ENCODE results near the gene SERPINB4.

The SERPINB4 gene

DNA sequence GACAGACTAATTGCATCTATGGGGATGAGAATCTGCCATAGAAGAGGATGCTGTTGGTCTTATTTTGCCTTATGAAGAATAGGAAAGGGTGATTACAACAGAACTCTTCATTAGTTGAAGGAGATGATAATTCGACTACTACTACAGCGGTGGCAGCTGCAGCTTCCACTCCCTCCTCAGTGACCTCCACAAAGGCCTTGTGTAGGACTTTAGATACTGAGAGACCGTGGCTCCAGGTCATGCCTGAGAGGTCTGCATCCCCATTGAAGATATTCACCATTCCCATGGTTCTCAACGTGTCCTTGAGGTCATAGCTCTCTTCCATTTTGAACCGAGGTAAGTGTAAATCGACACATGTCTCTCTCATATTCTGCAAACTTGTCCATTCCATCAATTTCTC, 6.4 kb downstream of the SERPINB4 start:
- Histone ChIP-seq H3K9me2 (ENCODE audit: low read depth, low read length) (no peaks in the 10 kb centered on the region), H3K4me2 (ENCODE audit: low read length) (no peak overlapping the region), H3K27me3 (ENCODE audit: insufficient read depth, low read length) (no peaks in the 10 kb centered on the region), H3K9me3 (ENCODE audit: low read length) (no peaks in the 10 kb centered on the region), H3K27ac (ENCODE audit: low read depth, low read length, poor library complexity, severe bottlenecking) (no peak overlapping the region), H3K79me2 (ENCODE audit: insufficient read depth, low read length) (no peaks in the 10 kb centered on the region), H3K4me3 (ENCODE audit: low read depth, low read length, poor library complexity, severe bottlenecking) (no peak overlapping the region), H2AFZ (ENCODE audit: low read length) (no peak overlapping the region), H3K4me1 (ENCODE audit: insufficient read depth, low read length, severe bottlenecking) (no peaks in the 10 kb centered on the region), H3K36me3 (ENCODE audit: insufficient read depth, low read length) (no peaks in the 10 kb centered on the region), H3F3A (ENCODE audit: insufficient read depth, low read length) (no peaks in the 10 kb centered on the region), H4K20me1 (ENCODE audit: insufficient read depth, low read length) (no peaks in the 10 kb centered on the region), H3K9ac (ENCODE audit: low read length) (no peak overlapping the region)
- TF ChIP-seq EZH2 (IDR thresholded peaks at IDR 0.05; ENCODE audit: borderline replicate concordance, low read length), result no peak
- TF ChIP-seq, protein P1, sequence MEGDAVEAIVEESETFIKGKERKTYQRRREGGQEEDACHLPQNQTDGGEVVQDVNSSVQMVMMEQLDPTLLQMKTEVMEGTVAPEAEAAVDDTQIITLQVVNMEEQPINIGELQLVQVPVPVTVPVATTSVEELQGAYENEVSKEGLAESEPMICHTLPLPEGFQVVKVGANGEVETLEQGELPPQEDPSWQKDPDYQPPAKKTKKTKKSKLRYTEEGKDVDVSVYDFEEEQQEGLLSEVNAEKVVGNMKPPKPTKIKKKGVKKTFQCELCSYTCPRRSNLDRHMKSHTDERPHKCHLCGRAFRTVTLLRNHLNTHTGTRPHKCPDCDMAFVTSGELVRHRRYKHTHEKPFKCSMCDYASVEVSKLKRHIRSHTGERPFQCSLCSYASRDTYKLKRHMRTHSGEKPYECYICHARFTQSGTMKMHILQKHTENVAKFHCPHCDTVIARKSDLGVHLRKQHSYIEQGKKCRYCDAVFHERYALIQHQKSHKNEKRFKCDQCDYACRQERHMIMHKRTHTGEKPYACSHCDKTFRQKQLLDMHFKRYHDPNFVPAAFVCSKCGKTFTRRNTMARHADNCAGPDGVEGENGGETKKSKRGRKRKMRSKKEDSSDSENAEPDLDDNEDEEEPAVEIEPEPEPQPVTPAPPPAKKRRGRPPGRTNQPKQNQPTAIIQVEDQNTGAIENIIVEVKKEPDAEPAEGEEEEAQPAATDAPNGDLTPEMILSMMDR (IDR thresholded peaks at IDR 0.05; ENCODE audit: low read length), result no peak

DNA sequence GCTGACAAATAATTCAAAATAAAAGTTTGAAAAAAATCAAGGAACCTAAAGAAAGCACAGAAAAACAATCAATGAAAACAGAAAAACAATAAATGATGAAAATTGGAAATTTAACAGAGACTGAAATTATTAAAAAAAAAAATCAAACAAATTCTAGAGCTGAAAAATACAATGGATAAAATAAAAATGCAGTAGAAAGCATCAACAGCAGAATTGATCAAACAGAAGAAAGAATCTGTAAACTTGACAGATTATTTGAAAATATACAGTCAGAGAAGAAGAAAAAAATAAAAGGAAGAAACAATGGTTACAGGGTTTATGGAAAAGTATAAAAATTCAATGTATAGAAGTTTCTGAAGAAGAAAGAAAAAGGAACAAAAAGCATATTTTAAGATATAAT, 16.2 kb downstream of the SERPINB4 start:
- no peaks in the 10 kb centered on the region for H3F3A ChIP-seq (ENCODE audit: insufficient read depth, low read length)
- no peaks in the 10 kb centered on the region for H3K9me2 ChIP-seq (ENCODE audit: low read depth, low read length)
- no peak overlapping the region for H3K4me3 ChIP-seq (ENCODE audit: low read depth, low read length, poor library complexity, severe bottlenecking)
- H2AFZ ChIP-seq (ENCODE audit: low read length), result no peak overlapping the region
- H3K36me3 ChIP-seq (ENCODE audit: insufficient read depth, low read length), result no peaks in the 10 kb centered on the region
- no peak overlapping the region for H3K9ac ChIP-seq (ENCODE audit: low read length)
- H3K4me2 ChIP-seq (ENCODE audit: low read length), result no peak overlapping the region
- no peak overlapping the region for H3K27ac ChIP-seq (ENCODE audit: low read depth, low read length, poor library complexity, severe bottlenecking)
- TF ChIP-seq, protein P1 (IDR thresholded peaks at IDR 0.05; ENCODE audit: low read length), result no peak
- no peak for TF ChIP-seq EZH2 (IDR thresholded peaks at IDR 0.05; ENCODE audit: borderline replicate concordance, low read length)
- H3K27me3 ChIP-seq (ENCODE audit: insufficient read depth, low read length), result no peaks in the 10 kb centered on the region
- peaks cover 10% of the 10 kb centered on the region for H3K9me3 ChIP-seq (ENCODE audit: low read length)
- no peaks in the 10 kb centered on the region for H4K20me1 ChIP-seq (ENCODE audit: insufficient read depth, low read length)
- H3K4me1 ChIP-seq (ENCODE audit: insufficient read depth, low read length, severe bottlenecking), result no peaks in the 10 kb centered on the region
- H3K79me2 ChIP-seq (ENCODE audit: insufficient read depth, low read length), result no peaks in the 10 kb centered on the region

DNA sequence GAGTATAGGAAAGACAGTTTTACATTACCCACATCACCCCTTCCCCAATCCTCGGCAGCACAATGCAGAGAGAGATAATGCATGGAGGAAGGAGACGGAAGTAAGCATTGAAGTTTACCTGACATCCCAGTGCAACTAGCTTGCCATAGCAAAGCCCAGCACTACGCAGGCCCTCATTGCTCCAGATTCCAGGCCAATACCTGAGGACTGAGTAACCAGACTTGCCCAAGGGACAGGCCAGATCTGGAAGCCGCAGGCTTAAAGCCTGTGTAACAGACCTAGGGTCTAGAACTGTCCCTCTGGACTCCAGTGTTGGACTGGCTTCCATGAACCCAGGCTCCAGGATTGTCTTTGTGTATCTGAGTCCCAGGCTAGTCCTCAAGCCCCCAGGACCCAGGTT, 17.6 kb downstream of the SERPINB4 start:
- no peak for TF ChIP-seq EZH2 (IDR thresholded peaks at IDR 0.05; ENCODE audit: borderline replicate concordance, low read length)
- TF ChIP-seq, protein P1 (IDR thresholded peaks at IDR 0.05; ENCODE audit: low read length), result no peak
- Histone ChIP-seq H3K27me3 (ENCODE audit: insufficient read depth, low read length) (no peaks in the 10 kb centered on the region), H3K4me2 (ENCODE audit: low read length) (no peak overlapping the region), H3K9ac (ENCODE audit: low read length) (no peak overlapping the region), H3K9me3 (ENCODE audit: low read length) (peaks cover 10% of the 10 kb centered on the region), H3F3A (ENCODE audit: insufficient read depth, low read length) (no peaks in the 10 kb centered on the region), H3K79me2 (ENCODE audit: insufficient read depth, low read length) (no peaks in the 10 kb centered on the region), H3K4me3 (ENCODE audit: low read depth, low read length, poor library complexity, severe bottlenecking) (no peak overlapping the region), H4K20me1 (ENCODE audit: insufficient read depth, low read length) (no peaks in the 10 kb centered on the region), H3K36me3 (ENCODE audit: insufficient read depth, low read length) (no peaks in the 10 kb centered on the region), H2AFZ (ENCODE audit: low read length) (no peak overlapping the region), H3K27ac (ENCODE audit: low read depth, low read length, poor library complexity, severe bottlenecking) (no peak overlapping the region), H3K9me2 (ENCODE audit: low read depth, low read length) (no peaks in the 10 kb centered on the region), H3K4me1 (ENCODE audit: insufficient read depth, low read length, severe bottlenecking) (no peaks in the 10 kb centered on the region)
